Esophagus muscularis mucosa (tissue), 4 donors: Measurements from ENCODE around the gene PPEF2.

ENCODE experiments used
- EP300 ChIP-seq: sonication (generic); formaldehyde crosslinking; IDR thresholded peaks from one replicate; pipeline ENCODE4 v1.6.1; 2017; ENCODE audit warnings: antibody characterized with exemption
- POLR2A ChIP-seq: fragments of 450-650 bp; IDR thresholded peaks from one replicate; pipeline ENCODE4 v1.6.1; 2017; ENCODE audit warnings: antibody characterized with exemption, moderate library complexity, mild to moderate bottlenecking, low read depth
- POLR2AphosphoS5 ChIP-seq, 2 donors: sonication (generic); formaldehyde crosslinking; IDR thresholded peaks; one replicate each; pipeline ENCODE4 v1.6.1; 2017; ENCODE audit warnings: antibody characterized with exemption in 2 of 2
- TF ChIP-seq, protein P1 (sequence below), 3 experiments: fragments of 200-600 bp in 2 of 3; fragments of 450-650 bp in 1 of 3; sonication (generic) in 2 of 3; IDR thresholded peaks; one replicate each; pipeline ENCODE4 v1.5.1; 2017 to 2019; ENCODE audit warnings: antibody characterized with exemption in 3 of 3, mild to moderate bottlenecking in 2 of 3, moderate library complexity in 1 of 3

- TF ChIP-seq, protein P1, sequence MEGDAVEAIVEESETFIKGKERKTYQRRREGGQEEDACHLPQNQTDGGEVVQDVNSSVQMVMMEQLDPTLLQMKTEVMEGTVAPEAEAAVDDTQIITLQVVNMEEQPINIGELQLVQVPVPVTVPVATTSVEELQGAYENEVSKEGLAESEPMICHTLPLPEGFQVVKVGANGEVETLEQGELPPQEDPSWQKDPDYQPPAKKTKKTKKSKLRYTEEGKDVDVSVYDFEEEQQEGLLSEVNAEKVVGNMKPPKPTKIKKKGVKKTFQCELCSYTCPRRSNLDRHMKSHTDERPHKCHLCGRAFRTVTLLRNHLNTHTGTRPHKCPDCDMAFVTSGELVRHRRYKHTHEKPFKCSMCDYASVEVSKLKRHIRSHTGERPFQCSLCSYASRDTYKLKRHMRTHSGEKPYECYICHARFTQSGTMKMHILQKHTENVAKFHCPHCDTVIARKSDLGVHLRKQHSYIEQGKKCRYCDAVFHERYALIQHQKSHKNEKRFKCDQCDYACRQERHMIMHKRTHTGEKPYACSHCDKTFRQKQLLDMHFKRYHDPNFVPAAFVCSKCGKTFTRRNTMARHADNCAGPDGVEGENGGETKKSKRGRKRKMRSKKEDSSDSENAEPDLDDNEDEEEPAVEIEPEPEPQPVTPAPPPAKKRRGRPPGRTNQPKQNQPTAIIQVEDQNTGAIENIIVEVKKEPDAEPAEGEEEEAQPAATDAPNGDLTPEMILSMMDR (IDR thresholded peaks at IDR 0.05), result no peak
- TF ChIP-seq POLR2A (no peak), EP300 (no peak), POLR2AphosphoS5 (IDR thresholded peaks at IDR 0.05) (peak in 1 of 2 donors; percentile 51)
Measured at GRCh38 chr4:75939890-75940691, 37.8 kb upstream of the PPEF2 start.
